CD4-positive, alpha-beta memory T cell (primary cell): ENCODE measurements around the gene TMCC3. TPM values are rescaled to one million over a fixed set of nuclear protein-coding genes. Genes with fewer than 3 reads are reported as not detected.
"Not testable (repeated sequence)": the region's sequence is repeated elsewhere in the genome, so short reads cannot be mapped to it uniquely, and the experiment has no call there.

Experiments
- CTCF ChIA-PET: fragments of 350-600 bp; sonication (Branson Sonifier 250); formaldehyde crosslinking; loops from one replicate; lab custom pipeline; 2021; ENCODE audit warnings: inconsistent platforms; ENCODE audit not compliant: partially characterized antibody; lab: Charles Lee
- POLR2A ChIA-PET: fragments of 350-600 bp; sonication (Branson Sonifier 250); formaldehyde crosslinking; loops from one replicate; lab custom pipeline; 2021; ENCODE audit not compliant: partially characterized antibody; lab: Charles Lee
- DNase-seq, 5 donors: peaks; one replicate each; pipeline versions ENCODE4 v3.0.0 to v3.0.0-alpha.2; 2020 to 2022; ENCODE audit warnings: mixed read lengths in 1 of 5
- H3K27ac ChIP-seq: one replicate; pipeline ENCODE4 v1.7.0; 2013; ENCODE audit warnings: low read depth, low read length
- H3K27me3 ChIP-seq: 2 replicates; pipeline ENCODE4 v1.7.0; 2013; ENCODE audit warnings: mild to moderate bottlenecking, low read length, moderate library complexity; ENCODE audit not compliant: insufficient read depth
- H3K36me3 ChIP-seq: 2 replicates; pipeline ENCODE4 v1.7.0; 2013; ENCODE audit warnings: mild to moderate bottlenecking, low read length, moderate library complexity; ENCODE audit not compliant: insufficient read depth
- H3K4me1 ChIP-seq: 2 replicates; pipeline ENCODE4 v1.7.0; 2013; ENCODE audit warnings: mild to moderate bottlenecking, low read length, moderate library complexity; ENCODE audit not compliant: insufficient read depth
- H3K4me3 ChIP-seq, 2 donors: one replicate each; pipeline ENCODE4 v1.7.0; 2013; ENCODE audit warnings: low read length in 2 of 2, mild to moderate bottlenecking in 1 of 2
- H3K9me3 ChIP-seq, 2 donors: one replicate each; pipeline ENCODE4 v1.7.0; 2013; ENCODE audit warnings: low read length in 2 of 2, control low read depth in 1 of 2; ENCODE audit not compliant: control insufficient read depth in 1 of 2
- H3K27ac Mint-ChIP-seq, 7 donors: one replicate each; pipeline ENCODE4 v1.8.0; 2020 to 2021; ENCODE audit warnings: mixed read lengths in 7 of 7, mild to moderate bottlenecking in 6 of 7, inconsistent platforms in 3 of 7, moderate library complexity in 3 of 7
- H3K27me3 Mint-ChIP-seq, 2 donors: one replicate each; pipeline ENCODE4 v1.8.0; 2020 to 2021; ENCODE audit warnings: mixed read lengths in 2 of 2
- H3K36me3 Mint-ChIP-seq, 2 donors: one replicate each; pipeline ENCODE4 v1.8.0; 2020 to 2021; ENCODE audit warnings: mixed read lengths in 2 of 2, inconsistent platforms in 1 of 2, mild to moderate bottlenecking in 1 of 2
- H3K4me1 Mint-ChIP-seq, 4 donors: one replicate each; pipeline ENCODE4 v1.8.0; 2020 to 2021; ENCODE audit warnings: mixed read lengths in 4 of 4, mild to moderate bottlenecking in 1 of 4
- H3K4me3 Mint-ChIP-seq, 8 donors: one replicate each; pipeline ENCODE4 v1.8.0; 2020 to 2021; ENCODE audit warnings: mixed read lengths in 8 of 8, mild to moderate bottlenecking in 7 of 8, moderate library complexity in 6 of 8, inconsistent platforms in 3 of 8
- H3K9me3 Mint-ChIP-seq, 8 donors: one replicate each; pipeline ENCODE4 v1.8.0; 2020 to 2021; ENCODE audit warnings: mixed read lengths in 8 of 8, mild to moderate bottlenecking in 5 of 8, inconsistent platforms in 3 of 8, moderate library complexity in 1 of 8
- intact Hi-C: fragments of 100-400 bp; cut with micrococcal nuclease; formaldehyde crosslinking; loops from one replicate; pipeline ENCODE4 v1.15.1; 2023
- polyA plus RNA-seq, 2 donors: library from polyadenylated mRNA; unstranded; fragments of 300-500 nt; fragmentation: Illumina TruSeq; gene quantifications; one replicate each; pipeline ENCODE4 v1.2.3, GENCODE V29; 2021
- total RNA-seq, 2 experiments: library from RNA; stranded (reverse); gene quantifications; one replicate each; pipeline ENCODE4 v1.2.3, GENCODE V29; 2021

The TMCC3 gene
- total and polyA plus RNA-seq, 4 experiments from 2014 or later: 0.14 to 0.91 (median 0.30) TPM

DNA sequence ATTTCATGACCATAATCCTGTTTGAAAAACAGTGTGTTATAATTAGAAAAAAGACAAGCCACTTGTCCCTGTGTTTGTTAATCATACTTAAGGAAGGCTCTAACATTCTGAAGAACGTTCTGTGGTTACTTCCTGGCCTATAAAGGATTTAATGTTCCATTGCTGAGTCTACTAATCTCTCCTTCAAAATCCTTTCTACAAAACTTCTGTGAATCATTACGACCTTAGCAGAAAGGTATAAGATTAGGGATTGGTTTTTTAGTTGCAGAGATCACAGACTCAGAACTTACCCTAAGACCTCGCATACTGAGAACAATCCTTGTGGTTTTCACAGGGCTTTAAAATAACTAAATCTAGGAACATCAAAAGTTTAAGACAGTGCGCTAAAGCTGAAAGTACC, 48.3 kb downstream of the TMCC3 start:
- peaks cover 0 to 2% (median 0%) of the 10 kb centered on the region in 4 donors for H3K4me1 Mint-ChIP-seq
- peaks cover 5 to 7% of the 10 kb centered on the region in 2 donors for H3K27me3 Mint-ChIP-seq
- CTCF ChIA-PET: no interaction called here
- H3K9me3 Mint-ChIP-seq: peaks cover 0 to 15% (median 9%) of the 10 kb centered on the region in 8 donors
- H3K4me3 Mint-ChIP-seq: no peak overlapping the region
- no peak overlapping the region for H3K4me3 ChIP-seq
- H3K4me1 ChIP-seq: no peaks in the 10 kb centered on the region
- no peaks in the 10 kb centered on the region for H3K36me3 ChIP-seq
- intact Hi-C loops: no loop called here
- no peaks in the 10 kb centered on the region for H3K9me3 ChIP-seq
- no peaks in the 10 kb centered on the region for H3K36me3 Mint-ChIP-seq
- H3K27me3 ChIP-seq: no peaks in the 10 kb centered on the region
- DNase-seq: no peak
- POLR2A ChIA-PET: no interaction called here
- H3K27ac ChIP-seq: no peak overlapping the region
- H3K27ac Mint-ChIP-seq: no peak overlapping the region

DNA sequence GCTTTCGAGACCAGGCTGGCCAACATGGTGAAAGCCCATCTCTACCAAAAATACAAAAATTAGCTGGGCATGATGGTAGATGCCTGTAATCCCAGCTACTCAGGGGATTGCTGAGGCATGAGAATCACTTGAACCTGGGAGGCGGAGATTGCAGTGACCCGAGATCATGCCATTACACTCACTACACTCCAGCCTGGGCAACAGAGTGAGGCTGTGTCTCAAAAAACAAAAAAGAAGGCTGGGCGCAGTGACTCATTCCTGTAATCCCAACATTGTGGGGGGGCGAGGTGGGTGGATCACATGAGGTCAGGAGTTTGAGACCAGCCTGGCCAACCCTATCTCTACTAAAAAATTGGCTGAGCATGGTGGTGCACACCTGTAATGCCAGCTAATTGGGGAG, 49.0 kb downstream of the TMCC3 start:
- H3K27me3 Mint-ChIP-seq, H3K9me3 Mint-ChIP-seq, H3K36me3 Mint-ChIP-seq, H3K27ac Mint-ChIP-seq, H3K4me3 ChIP-seq, H3K27me3 ChIP-seq, intact Hi-C loops, DNase-seq, H3K4me1 Mint-ChIP-seq, H3K9me3 ChIP-seq, POLR2A ChIA-PET, H3K36me3 ChIP-seq, H3K4me1 ChIP-seq, H3K27ac ChIP-seq, H3K4me3 Mint-ChIP-seq: not testable (repeated sequence)
- CTCF ChIA-PET: interaction anchor here (0.5 kb wide), 1 partner anchor 22 kb away, joined by 3 read pairs; no protein-coding TSS in a partner anchor

DNA sequence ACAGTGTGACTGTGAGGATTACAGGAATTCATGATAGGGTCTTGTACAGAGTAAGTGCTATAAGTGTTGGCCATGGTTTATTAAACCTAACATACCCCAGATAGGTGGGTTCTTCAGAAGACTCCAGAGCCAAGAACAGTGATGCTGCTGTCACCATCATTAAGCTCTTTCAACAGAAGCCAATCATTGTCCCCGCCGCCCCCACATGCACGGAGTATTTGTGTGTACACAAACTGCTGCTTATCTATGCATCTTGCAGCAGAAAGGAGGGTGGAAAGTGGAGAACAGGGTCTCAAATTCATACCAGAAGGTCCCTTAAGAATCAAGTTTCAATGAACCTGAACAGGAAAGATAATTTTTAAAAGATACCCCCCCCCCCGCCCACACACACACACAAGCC, 51.2 kb downstream of the TMCC3 start:
- Histone ChIP-seq H3K4me1 (no peaks in the 10 kb centered on the region), H3K4me3 (no peak overlapping the region), H3K9me3 (no peaks in the 10 kb centered on the region), H3K27me3 (no peaks in the 10 kb centered on the region), H3K36me3 (no peaks in the 10 kb centered on the region), H3K27ac (no peak overlapping the region)
- Mint-ChIP-seq H3K4me1 (peaks cover 0 to 2% (median 0%) of the 10 kb centered on the region in 4 donors), H3K9me3 (no peaks in the 10 kb centered on the region), H3K4me3 (no peak overlapping the region), H3K27me3 (peaks cover 2 to 5% of the 10 kb centered on the region in 2 donors), H3K36me3 (no peaks in the 10 kb centered on the region), H3K27ac (no peak overlapping the region)
- intact Hi-C loops: no loop called here
- DNase-seq: no peak
- ChIA-PET CTCF (no interaction called here), POLR2A (no interaction called here)

DNA sequence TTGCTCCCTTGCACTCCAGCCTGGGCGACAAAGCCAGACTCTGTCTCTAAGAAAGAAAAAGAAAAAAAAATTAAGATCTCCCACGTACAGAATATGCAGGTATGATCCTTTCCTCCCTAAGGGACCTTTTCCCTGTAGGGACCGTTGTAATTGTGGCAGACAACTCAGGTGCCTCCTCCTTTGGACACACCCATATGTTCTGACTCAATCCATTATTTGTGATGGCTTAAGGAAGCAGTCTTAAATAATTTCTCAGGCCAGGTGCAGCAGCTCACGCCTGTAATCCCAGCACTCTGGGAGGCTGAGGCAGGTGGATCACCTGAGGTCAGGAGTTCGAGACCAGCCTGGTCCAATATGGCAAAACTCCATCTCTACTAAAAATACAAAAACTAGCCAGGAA, 53.1 kb downstream of the TMCC3 start:
- H3K27ac ChIP-seq: no peak overlapping the region
- ChIA-PET CTCF (no interaction called here), POLR2A (no interaction called here)
- Mint-ChIP-seq H3K27me3 (peaks cover 0 to 5% of the 10 kb centered on the region in 2 donors), H3K27ac (no peak overlapping the region), H3K4me1 (no peaks in the 10 kb centered on the region), H3K9me3 (no peaks in the 10 kb centered on the region), H3K4me3 (no peak overlapping the region), H3K36me3 (no peaks in the 10 kb centered on the region)
- no peaks in the 10 kb centered on the region for H3K36me3 ChIP-seq
- no peak overlapping the region for H3K4me3 ChIP-seq
- intact Hi-C loops: no loop called here
- no peaks in the 10 kb centered on the region for H3K27me3 ChIP-seq
- no peaks in the 10 kb centered on the region for H3K4me1 ChIP-seq
- H3K9me3 ChIP-seq: no peaks in the 10 kb centered on the region
- no peak for DNase-seq

DNA sequence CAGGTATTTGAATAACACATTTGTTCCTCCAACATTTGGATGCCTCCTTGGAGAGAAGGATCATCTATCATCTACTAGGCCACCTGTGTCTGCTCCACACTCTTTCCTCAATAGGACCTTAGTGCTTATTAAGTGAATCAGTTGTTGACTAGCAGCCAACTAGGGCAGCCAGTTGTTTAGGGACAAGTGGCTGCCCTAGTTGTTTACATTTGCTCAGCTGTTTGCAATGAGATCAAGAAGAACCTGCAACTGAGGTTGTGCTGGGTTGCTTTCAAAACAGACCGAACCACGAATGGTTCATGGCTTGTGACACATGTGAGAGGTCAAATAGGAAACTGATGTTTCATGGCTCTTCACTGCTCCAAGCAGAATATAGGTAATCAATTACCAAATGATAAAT, 53.8 kb downstream of the TMCC3 start:
- no peak overlapping the region for H3K27ac Mint-ChIP-seq
- no peak overlapping the region for H3K4me3 ChIP-seq
- POLR2A ChIA-PET: no interaction called here

DNA sequence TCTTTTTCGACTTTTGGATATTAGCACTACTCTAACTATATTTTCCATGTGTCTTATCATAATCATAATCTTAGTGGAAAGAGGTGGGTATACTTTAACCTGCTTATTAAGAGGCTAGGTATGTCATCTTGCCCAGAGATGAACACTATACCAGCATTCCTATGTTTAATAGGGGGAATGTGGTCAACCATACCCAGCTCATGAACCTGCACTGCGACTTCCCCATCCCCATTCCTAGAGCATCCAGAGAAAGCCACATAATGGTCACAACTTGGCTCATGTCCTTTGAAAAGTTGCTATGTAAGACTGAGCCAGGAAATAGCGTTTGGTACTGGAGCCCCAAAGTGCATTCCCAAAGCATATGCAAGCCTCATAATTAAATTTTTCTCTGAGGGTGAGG, 55.2 kb downstream of the TMCC3 start:
- intact Hi-C loops: no loop called here
- peaks cover under 1 to 6% of the 10 kb centered on the region in 2 donors for H3K27me3 Mint-ChIP-seq
- H3K9me3 Mint-ChIP-seq: no peaks in the 10 kb centered on the region
- no peak for DNase-seq
- no peak overlapping the region for H3K27ac ChIP-seq
- H3K4me3 ChIP-seq: no peak overlapping the region
- no peak overlapping the region for H3K27ac Mint-ChIP-seq
- H3K9me3 ChIP-seq: no peaks in the 10 kb centered on the region
- POLR2A ChIA-PET: interaction anchor here (0.6 kb wide), 1 partner anchor 1081 kb away, joined by 3 read pairs; no protein-coding TSS in a partner anchor
- H3K27me3 ChIP-seq: no peaks in the 10 kb centered on the region
- no peaks in the 10 kb centered on the region for H3K4me1 Mint-ChIP-seq
- H3K36me3 Mint-ChIP-seq: no peaks in the 10 kb centered on the region
- no peaks in the 10 kb centered on the region for H3K36me3 ChIP-seq
- no peak overlapping the region for H3K4me3 Mint-ChIP-seq
- CTCF ChIA-PET: interaction anchor here (1.3 kb wide), 1 partner anchor 9 kb away, joined by 3 read pairs; no protein-coding TSS in a partner anchor
- H3K4me1 ChIP-seq: no peaks in the 10 kb centered on the region

More for the DNA sequence above, 53.8 kb downstream of the TMCC3 start:
- Histone ChIP-seq H3K36me3 (no peaks in the 10 kb centered on the region), H3K27ac (no peak overlapping the region), H3K4me1 (no peaks in the 10 kb centered on the region), H3K27me3 (no peaks in the 10 kb centered on the region), H3K9me3 (no peaks in the 10 kb centered on the region)
- H3K4me1 Mint-ChIP-seq: no peaks in the 10 kb centered on the region
- no peaks in the 10 kb centered on the region for H3K36me3 Mint-ChIP-seq
- no peaks in the 10 kb centered on the region for H3K9me3 Mint-ChIP-seq
- CTCF ChIA-PET: no interaction called here
- intact Hi-C loops: no loop called here
- no peak for DNase-seq
- H3K27me3 Mint-ChIP-seq: peaks cover 0 to 5% of the 10 kb centered on the region in 2 donors
- no peak overlapping the region for H3K4me3 Mint-ChIP-seq

DNA sequence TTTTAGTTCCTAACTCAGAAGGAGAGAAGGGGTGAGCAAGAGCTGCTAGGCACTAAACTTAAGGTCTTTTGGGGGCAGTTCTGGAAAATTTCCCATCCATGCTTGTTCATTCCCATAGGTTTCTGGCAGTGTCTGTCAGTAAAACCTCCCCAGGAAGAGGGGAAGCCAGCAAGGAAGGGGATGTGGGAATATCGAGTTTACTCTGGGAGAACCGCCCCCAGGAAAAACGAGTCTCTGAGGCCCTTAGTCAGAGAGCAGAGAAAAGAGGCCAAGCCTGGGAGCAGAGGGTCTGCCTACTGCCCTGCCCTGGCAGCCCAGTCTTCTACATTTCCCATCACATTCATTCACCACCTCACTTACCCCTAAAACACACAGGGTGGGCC, 55.9 kb downstream of the TMCC3 start:
- Mint-ChIP-seq H3K4me3 (no peak overlapping the region), H3K27ac (no peak overlapping the region), H3K36me3 (no peaks in the 10 kb centered on the region), H3K27me3 (peaks cover 0 to 6% of the 10 kb centered on the region in 2 donors), H3K4me1 (no peaks in the 10 kb centered on the region), H3K9me3 (no peaks in the 10 kb centered on the region)
- Histone ChIP-seq H3K36me3 (no peaks in the 10 kb centered on the region), H3K27ac (no peak overlapping the region), H3K4me1 (no peaks in the 10 kb centered on the region), H3K4me3 (no peak overlapping the region), H3K27me3 (no peaks in the 10 kb centered on the region), H3K9me3 (no peaks in the 10 kb centered on the region)
- ChIA-PET POLR2A (no interaction called here), CTCF (no interaction called here)
- no peak for DNase-seq
- intact Hi-C loops: no loop called here
